RWPE1 (cell line): ENCODE results near the gene FBXO36.
"Not testable (repeated sequence)": the region's sequence is repeated elsewhere in the genome, so short reads cannot be mapped to it uniquely, and the experiment has no call there.

Experiments used
- CTCF ChIA-PET: fragments of 350-600 bp; sonication (Branson Sonifier 250); formaldehyde crosslinking; extraction: SDS; loops from one replicate; lab custom pipeline; 2021; lab: Yijun Ruan, JAX
- POLR2A ChIA-PET: fragments of 400-600 bp; formaldehyde crosslinking; extraction: SDS; loops from one replicate; lab custom pipeline; 2020; ENCODE audit warnings: antibody characterized with exemption; ENCODE audit not compliant: low non-redundant PET; lab: Yijun Ruan, JAX
- DNase-seq: peaks from one replicate; pipeline ENCODE4 v3.0.0; 2012; ENCODE audit warnings: low spot score
- H3K27ac ChIP-seq: fragments of 450-650 bp; 2 replicates; pipeline ENCODE4 v1.5.1; 2017
- CTCF ChIP-seq: fragments of 450-650 bp; conservative IDR thresholded peaks from 2 replicates; pipeline ENCODE4 v1.5.1; 2017; ENCODE audit warnings: low read depth, mild to moderate bottlenecking

The FBXO36 gene

DNA sequence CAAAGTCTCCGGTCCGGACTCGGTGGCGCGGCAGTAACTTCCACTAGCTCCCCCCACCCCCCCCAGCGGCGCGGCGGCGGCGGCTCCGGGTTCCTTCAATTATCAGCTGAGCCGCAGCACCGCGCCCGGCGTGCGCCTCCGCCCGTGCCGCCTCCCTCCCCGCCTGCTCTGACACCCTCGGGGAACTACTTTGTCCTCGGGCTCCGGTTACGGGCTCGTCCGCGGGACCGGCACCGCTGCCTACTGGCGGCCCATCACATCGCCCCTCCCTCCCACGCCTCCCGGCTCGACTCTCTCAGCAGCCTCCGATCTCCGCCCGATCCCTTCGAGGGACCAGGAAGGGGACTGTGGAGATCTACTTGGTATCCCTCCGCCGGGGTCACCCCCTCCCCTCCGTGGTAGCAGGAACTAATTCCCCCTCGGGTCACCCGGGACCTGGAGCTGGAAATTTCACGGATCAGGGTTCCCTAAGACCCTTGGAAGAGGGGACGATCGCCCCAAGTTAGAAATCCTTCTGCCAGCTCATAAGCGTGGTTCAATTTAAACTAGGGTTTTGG lies 333 bp upstream of the FBXO36 start, which contains the start of gene TRIP12:
Gene TRIP12, minus strand, starts transcription at position 118 of the 557 bp plus-strand sequence. CDS start 41,930 bp downstream, outside the sequence.
- peak within 1 kb of the TSS; percentile 98 for H3K27ac ChIP-seq
- TF ChIP-seq CTCF = no peak
- ChIA-PET POLR2A (no interaction called here), CTCF (no interaction called here)
- peak; percentile 90 for DNase-seq

DNA sequence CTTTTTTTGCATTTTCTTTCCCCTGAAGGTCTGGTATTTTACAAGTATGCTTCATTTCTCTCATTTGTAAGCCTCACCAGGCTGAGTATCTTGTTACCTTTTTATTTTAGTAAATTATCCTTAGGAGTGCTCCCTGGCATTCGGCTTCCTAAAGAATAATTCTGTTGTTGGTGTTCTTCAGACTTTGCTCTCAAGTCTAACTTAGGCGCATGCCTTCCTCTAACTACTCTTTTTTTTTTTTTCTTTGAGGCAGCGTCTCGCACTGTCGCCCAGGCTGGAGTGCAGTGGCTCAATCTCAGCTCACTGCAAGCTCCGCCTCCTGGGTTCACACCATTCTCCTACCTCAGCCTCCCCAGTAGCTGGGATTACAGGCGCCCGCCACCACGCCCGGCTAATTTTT lies 2.2 kb downstream of the FBXO36 start:
- POLR2A ChIA-PET, H3K27ac ChIP-seq, DNase-seq: not testable (repeated sequence)
- CTCF ChIA-PET = interaction anchor here (0.7 kb wide), 1 partner anchor 554 kb away, joined by 3 read pairs; no protein-coding TSS in a partner anchor

DNA sequence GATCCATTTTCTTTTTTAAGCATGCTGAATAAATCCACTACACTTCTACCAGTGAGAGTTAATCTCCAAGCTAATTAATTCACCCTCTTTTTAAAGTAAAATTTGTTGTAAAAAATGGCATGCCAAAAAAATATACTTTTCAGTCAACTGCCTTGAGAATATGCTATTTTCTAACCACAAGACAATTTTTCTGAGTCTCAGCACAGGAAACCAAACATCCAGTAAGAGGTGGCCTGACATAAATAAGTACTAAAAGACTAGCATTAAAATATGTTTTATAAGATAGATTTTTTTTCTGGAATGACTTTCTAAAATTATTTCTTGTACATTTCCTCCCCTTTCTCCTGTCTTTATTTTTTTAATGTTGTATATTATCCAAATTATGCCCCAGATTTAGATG lies 2.9 kb downstream of the FBXO36 start:
- ChIA-PET CTCF (interaction anchor here (0.7 kb wide), 1 partner anchor 554 kb away, joined by 3 read pairs; no protein-coding TSS in a partner anchor), POLR2A (no interaction called here)
- TF ChIP-seq CTCF = no peak
- DNase-seq = no peak
- no peak overlapping the region for H3K27ac ChIP-seq

DNA sequence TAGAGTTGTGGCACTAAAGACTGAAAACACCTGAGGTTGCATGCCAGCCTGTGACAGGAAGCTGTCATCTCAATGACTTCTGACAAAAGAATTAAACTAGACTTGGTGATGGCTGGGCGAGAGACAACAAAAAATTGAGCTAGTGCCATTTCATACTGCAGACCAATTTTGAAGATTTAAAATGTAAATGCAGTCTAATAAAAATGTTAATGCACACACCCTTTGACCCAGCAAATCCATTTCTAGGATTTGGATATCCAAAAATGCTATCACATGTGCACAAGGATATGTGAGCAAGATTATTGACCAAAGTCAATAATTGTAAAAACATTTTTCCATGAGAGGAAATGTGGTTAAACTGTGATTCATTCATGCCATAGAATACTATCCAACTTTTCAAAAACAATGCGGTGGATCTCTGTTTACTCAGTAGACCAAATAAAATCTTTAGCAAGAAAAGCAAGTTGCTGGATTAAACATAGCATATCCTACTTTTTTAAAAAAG lies 5.6 kb downstream of the FBXO36 start:
- DNase-seq = no peak
- ChIA-PET POLR2A (no interaction called here), CTCF (no interaction called here)
- no peak overlapping the region for H3K27ac ChIP-seq
- TF ChIP-seq CTCF = no peak

GRCh38 chr2:229930656-229931055 lies 8.4 kb downstream of the FBXO36 start:
- no peak overlapping the region for H3K27ac ChIP-seq
- no peak for TF ChIP-seq CTCF
- DNase-seq = no peak
- POLR2A ChIA-PET = no interaction called here
- CTCF ChIA-PET = no interaction called here

DNA sequence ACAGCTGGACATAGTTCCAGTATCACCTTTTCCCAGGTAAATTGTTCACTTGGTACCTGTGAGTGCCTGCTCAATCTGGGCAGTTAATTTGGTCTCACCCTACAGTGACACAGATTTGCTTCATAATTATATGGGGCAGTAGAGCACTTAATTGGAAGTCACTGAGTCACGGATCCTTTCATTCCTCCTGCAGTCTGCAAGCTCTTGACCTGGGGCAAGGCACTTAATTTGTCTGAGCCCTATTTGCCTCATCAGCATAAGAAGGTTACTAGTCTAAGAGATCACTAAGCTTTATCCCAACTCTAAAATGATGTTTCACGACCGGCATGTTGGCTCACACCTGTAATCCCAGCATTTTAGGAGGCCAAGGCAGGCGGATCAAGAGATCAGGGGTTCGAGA lies 8.9 kb downstream of the FBXO36 start:
- ChIA-PET CTCF (interaction anchor here (0.7 kb wide), 1 partner anchor 646 kb away, joined by 5 read pairs; no protein-coding TSS in a partner anchor), POLR2A (no interaction called here)
- TF ChIP-seq CTCF = no peak
- H3K27ac ChIP-seq = no peak overlapping the region
- no peak for DNase-seq

- ChIA-PET CTCF (interaction anchor here (0.6 to 0.7 kb wide), 2 partner anchors 17 to 446 kb away, joined by 3 to 4 read pairs; no protein-coding TSS in a partner anchor), POLR2A (no interaction called here)
- no peak overlapping the region for H3K27ac ChIP-seq
- DNase-seq = no peak
- no peak for TF ChIP-seq CTCF
Observed at GRCh38 chr2:229937537-229937936, 15.2 kb downstream of the FBXO36 start.
